Esophagus squamous epithelium (tissue), 4 donors: Measurements from ENCODE around the gene HINT2.

ENCODE experiments used
- POLR2A ChIP-seq, 4 donors: fragments of 450-650 bp; IDR thresholded peaks; one replicate each; pipeline ENCODE4 v1.6.1; 2017; ENCODE audit warnings: antibody characterized with exemption in 4 of 4, mild to moderate bottlenecking in 4 of 4, moderate library complexity in 3 of 4
- TF ChIP-seq, protein P1 (sequence below), 6 experiments: fragments of 450-650 bp in 4 of 6; fragments of 200-600 bp in 2 of 6; sonication (generic) in 2 of 6; IDR thresholded peaks; one replicate each; pipeline ENCODE4 v1.5.1; 2016 to 2019; ENCODE audit warnings: antibody characterized with exemption in 6 of 6, mild to moderate bottlenecking in 4 of 6, moderate library complexity in 4 of 6

- TF ChIP-seq, protein P1, sequence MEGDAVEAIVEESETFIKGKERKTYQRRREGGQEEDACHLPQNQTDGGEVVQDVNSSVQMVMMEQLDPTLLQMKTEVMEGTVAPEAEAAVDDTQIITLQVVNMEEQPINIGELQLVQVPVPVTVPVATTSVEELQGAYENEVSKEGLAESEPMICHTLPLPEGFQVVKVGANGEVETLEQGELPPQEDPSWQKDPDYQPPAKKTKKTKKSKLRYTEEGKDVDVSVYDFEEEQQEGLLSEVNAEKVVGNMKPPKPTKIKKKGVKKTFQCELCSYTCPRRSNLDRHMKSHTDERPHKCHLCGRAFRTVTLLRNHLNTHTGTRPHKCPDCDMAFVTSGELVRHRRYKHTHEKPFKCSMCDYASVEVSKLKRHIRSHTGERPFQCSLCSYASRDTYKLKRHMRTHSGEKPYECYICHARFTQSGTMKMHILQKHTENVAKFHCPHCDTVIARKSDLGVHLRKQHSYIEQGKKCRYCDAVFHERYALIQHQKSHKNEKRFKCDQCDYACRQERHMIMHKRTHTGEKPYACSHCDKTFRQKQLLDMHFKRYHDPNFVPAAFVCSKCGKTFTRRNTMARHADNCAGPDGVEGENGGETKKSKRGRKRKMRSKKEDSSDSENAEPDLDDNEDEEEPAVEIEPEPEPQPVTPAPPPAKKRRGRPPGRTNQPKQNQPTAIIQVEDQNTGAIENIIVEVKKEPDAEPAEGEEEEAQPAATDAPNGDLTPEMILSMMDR (IDR thresholded peaks at IDR 0.05), result peak in 1 of 6 experiments; percentile 29
- no peak for TF ChIP-seq POLR2A (IDR thresholded peaks at IDR 0.05)
Measured at GRCh38 chr9:35812025-35812602, 2.7 kb downstream of the HINT2 start, which contains the start of gene SPAG8.
